HG02870 (cell line): ENCODE data around the gene TUBB3.
A peak's percentile ranks its signal among the peaks of the same experiment; 100 is the strongest.
"Not testable (repeated sequence)": the region's sequence is repeated elsewhere in the genome, so short reads cannot be mapped to it uniquely, and the experiment has no call there.

Experiments used
- ATAC-seq: cut with Tn5 transposase; IDR thresholded peaks from one replicate; pipeline ENCODE4 v1.9.1; 2021; ENCODE audit warnings: mild to moderate bottlenecking, moderate library complexity; ENCODE audit not compliant: unreplicated experiment

Gene TUBB3

DNA sequence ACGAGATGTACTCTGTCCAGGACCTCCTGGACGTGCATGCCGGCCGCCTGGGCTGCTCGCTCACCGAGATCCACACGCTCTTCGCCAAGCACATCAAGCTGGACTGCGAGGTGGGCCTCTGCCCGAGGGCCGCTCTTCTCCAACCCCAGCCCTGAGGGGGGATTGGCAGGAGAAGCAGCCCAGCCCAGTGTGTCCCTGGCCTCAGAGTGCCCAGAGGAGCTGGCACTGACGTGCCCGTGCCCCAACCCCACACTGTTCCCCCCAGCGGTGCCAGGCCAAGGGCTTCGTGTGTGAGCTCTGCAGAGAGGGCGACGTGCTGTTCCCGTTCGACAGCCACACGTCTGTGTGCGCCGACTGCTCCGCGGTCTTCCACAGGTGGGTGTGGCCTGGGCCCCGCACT, 41.1 kb downstream of the TUBB3 start:
- no peak for ATAC-seq

DNA sequence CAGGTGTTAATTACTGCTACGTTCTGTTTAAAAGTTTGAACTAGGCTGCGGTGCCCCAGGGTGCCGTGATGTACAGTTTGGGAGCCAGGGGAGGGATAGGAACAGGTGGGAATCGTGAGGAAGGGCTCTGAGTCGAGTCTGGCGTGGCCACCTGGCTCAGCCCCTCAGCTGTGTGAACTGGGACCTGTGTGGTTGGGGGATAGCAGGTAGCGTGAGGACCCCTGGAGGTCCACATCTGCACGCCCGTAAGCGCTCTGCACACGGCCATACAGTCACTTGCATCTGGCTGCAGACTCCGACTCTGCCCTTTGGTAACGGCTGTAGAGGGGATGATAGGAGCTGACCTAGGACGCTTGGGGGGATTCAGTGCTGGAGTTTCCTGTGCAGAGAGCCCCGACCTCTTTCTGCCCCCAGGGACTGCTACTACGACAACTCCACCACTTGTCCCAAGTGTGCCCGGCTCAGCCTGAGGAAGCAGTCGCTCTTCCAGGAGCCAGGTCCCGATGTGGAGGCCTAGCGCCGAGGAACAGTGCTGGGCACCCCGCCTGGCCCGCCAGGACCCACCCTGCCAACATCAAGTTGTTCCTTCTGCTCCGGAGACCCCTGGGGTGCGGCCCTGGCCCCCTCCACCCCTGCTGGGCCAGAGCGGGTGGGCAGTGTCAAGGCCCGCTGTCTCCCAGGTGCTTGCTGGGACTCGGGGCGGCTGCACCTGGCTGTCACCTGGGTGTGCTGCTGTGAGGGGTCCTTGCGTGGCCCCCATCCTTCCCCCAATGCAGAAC, 42.5 kb downstream of the TUBB3 start:
- no peak for ATAC-seq

- no peak for ATAC-seq
Observed at GRCh38 chr16:89966756-89967155, 43.6 kb downstream of the TUBB3 start.

DNA sequence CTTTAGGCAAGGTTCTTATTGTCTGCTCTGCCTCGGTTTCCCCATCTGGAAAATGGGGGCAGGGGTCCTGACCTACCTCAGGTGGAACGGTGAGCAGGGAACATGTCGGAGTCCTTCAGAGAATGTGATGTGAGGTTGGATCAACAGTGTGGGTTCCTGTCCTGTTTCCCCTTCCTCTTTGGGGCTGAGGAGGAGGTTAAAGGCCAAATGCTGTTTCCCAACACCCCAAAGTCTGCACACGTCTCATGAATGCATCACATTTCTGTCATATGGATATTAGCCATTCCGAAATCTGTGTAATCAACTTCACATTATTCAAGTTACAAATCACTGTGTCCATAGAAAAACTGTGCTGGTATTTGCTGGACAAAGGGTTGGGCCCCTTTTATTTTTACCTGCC, 44.3 kb downstream of the TUBB3 start:
- not testable (repeated sequence) for ATAC-seq

DNA sequence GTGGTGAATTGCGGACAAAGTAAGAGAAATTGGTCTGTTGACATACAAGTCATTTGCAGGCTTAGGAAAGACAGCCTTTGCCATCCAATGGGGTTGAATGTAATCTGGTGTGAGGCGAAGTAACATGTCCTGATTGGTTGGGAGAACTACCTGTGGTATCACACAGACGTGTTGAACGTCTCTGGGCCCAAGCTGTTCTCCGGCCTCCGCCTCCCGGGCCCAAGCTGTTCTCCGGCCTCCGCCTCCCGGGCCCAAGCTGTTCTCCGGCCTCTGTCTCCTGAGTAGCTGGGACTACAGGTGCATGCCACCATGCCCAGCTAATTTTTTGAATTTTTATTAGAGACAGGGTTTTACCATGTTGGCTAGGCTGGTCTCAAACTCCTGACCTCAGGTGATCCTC, 44.9 kb downstream of the TUBB3 start:
- ATAC-seq, result not testable (repeated sequence)

DNA sequence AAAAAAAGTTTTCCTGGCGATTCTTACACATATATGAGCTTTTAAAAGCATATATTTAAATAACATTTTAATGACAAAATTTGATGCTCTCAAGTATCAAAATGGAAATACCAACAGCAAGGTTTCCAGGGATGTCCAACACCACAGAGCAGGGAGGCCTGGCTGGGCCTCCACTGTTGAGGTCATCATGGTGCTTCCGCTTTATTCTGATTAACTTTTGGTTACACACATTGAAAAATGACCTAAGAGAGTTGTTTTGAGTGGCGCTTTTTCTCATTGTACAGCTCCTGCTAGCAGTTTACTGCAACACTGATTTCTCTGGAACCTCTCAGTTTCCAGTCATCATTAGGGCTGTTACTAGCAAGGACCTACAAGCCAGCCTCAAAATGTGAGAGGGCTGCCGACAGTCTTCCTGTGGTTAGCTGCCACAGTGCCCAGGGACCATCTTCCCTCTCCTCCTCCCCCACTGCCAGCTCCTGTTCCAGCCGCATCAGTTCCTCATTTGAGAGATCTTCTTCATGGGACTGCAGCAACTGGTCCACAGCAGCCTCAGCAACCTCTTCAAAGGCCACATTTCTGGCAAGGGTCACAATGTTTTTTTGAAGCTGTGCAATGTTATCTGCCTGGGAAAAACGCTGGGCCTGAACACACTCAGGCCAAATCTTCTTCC, 46.7 kb downstream of the TUBB3 start:
- no peak for ATAC-seq

- no peak for ATAC-seq
Observed at GRCh38 chr16:89971495-89972243, 48.5 kb downstream of the TUBB3 start.

DNA sequence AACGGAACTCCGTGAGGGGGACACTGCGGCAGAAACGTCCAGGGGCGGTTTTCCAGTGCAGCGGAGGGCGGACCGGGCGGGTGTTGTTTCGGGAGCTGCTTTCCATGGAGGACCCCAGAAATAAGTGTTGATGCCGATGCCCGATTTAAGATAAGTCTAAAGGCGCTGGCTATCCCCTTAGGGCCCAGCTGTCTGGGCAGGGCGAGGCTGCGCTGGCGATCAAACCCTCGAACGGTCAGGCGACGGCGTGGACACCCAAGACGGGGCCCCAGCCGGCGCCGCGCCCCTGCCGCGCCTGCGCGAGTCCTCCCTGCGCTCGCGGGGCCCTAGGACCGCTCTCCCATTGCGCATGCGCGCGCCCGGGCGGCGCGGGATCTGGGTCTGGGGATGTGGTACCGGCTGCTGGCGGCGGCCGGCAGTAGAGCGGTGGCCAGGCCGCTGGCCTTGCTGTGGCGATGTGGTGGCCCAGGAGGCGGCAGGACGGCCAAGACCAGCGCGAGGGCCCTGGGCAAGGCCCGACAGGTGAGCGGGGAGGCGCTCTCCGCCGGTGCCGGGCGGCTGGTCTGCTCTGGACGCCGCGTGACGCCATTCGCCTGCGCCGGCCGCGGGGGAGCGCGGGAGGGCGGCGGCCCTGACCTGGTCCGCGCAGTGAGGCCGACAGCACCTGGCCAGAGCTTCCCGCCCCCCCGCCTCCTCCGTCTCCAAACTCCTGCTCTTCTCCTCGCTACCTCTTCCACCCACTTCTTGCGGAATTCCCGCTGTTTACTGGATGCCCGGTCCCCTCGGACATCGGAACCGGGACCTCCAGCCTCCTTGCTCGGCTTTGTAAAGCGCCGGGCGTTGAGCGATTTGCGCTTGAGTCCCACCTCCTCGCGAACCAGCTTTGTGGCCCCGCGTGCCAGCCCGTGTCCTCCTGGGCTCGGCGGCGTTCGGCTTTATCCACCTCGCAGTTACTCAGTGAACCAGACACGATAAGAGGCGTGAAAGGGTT, 49.4 kb downstream of the TUBB3 start:
- ATAC-seq, result peak; percentile 79

DNA sequence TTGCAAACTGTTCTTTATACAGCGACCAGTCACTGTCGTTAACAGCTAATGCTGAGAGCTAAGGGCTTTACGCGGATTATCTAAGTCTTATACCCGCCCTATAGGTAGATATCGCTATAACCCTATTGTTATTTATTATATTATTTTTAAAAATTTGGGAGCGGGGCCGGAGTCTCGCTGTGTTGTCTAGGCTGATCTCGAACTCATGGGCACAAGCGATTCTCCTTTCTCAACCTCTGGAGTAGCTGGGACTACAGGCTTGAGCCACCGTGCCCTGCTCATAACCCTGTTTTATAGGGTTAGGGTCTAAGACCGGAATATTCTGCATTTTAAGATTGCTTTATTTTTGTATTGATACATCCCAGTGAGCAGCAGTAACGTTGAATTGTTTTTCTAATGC, 50.1 kb downstream of the TUBB3 start:
- ATAC-seq, result no peak

DNA sequence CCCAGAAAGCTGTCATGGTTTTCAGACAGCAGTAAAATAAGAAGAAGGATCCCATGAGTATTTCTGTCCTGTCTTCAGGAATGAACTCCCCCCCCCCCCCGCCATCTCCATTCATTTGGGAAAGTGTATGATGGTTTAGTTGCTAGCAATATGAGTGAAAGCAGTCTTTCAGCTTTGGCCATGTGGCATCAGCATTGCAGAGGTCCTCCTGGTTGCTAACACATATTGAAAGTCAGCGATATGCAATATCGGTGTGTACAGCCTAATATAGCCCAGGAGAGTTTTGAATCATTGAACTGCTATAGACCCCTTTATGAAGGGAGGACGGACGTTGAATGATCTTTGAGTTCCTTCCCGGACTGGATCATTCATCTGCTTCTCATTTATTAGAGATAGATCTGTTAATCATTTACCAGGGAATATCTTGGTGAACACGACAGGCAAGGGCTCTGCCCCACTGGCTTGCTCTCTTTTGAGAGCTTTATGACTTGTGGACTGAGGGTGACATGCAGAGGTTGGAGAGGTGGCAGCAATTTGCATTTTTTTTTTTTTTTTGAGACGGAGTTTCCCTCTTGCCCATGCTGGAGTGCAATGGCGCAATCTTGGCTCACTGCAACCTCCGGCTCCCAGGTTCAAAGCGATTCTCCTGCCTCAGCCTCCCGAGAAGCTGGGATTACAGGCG, 50.7 kb downstream of the TUBB3 start:
- ATAC-seq, result no peak

GRCh38 chr16:89974870-89975269, 51.7 kb downstream of the TUBB3 start:
- ATAC-seq, result no peak

DNA sequence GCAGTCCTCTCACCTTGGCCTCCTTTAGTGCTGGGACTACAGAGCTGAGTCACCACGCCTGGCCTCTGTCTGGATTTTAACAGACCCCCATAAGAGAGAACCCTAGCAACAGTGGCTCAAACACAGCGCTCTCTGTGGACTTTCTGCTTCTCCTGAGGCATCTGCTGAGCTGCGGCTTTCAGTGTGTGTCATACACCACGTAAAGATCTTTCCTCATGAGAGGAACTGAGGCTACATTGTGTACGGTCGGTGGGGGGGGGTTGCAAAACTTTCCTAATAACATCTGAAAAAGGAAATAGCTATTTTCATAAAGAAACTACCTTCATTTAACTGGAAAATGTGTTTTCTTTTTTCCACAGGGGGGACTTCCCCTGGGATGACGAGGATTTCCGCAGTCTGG, 58.3 kb downstream of the TUBB3 start:
- peak; percentile 87 for ATAC-seq

GRCh38 chr16:89982318-89982717, 59.2 kb downstream of the TUBB3 start:
- ATAC-seq, result no peak

DNA sequence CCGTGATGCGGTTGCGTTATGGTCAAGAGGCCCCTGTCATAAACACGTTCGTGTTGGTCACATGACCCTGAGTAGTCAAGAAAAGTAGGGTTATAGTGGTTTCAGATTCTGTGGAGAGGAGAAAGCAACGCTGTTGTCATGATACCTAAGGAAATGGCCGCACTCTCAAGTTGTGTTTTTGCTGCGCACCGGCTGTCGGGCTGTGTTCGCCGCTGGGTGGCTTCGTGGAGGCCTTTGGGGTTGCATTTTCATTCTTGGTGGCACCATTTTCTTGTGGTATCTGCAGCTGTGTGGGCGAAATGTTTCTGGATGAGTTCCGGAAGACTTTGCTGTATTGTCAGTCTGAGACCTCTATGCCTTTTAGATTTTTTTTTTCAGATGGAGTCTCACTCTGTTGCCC, 60.4 kb downstream of the TUBB3 start:
- no peak for ATAC-seq

- no peak for ATAC-seq
Observed at GRCh38 chr16:89984216-89984615, 61.1 kb downstream of the TUBB3 start.

- no peak for ATAC-seq
Observed at GRCh38 chr16:89985219-89985618, 62.1 kb downstream of the TUBB3 start.
